NCI-H82 treated with DMSO at 0.1 percent for 48 hours (cell line): ENCODE results near the gene SDHAF4.
"Not testable (repeated sequence)": the region's sequence is repeated elsewhere in the genome, so short reads cannot be mapped to it uniquely, and the experiment has no call there.

Experiments
- DNase-seq: peaks from one replicate; lab custom pipeline; 2025; ENCODE audit not compliant: unreplicated experiment; lab: John Stamatoyannopoulos, UW

SDHAF4 gene

GRCh38 chr6:70566751-70567382, at the start of gene SDHAF4:
Gene SDHAF4, plus strand, starts transcription at chr6:70566930. Its CDS starts 11 bp downstream, at chr6:70566941.
- DNase-seq: peak; percentile 54

GRCh38 chr6:70518723-70519122, 48.0 kb upstream of the SDHAF4 start:
- DNase-seq: no peak

- DNase-seq: no peak
Measured at GRCh38 chr6:70520575-70520974, 46.2 kb upstream of the SDHAF4 start.

- DNase-seq: no peak
Measured at GRCh38 chr6:70524721-70525286, 41.9 kb upstream of the SDHAF4 start.

- no peak for DNase-seq
Measured at GRCh38 chr6:70527071-70527737, 39.5 kb upstream of the SDHAF4 start.

DNA sequence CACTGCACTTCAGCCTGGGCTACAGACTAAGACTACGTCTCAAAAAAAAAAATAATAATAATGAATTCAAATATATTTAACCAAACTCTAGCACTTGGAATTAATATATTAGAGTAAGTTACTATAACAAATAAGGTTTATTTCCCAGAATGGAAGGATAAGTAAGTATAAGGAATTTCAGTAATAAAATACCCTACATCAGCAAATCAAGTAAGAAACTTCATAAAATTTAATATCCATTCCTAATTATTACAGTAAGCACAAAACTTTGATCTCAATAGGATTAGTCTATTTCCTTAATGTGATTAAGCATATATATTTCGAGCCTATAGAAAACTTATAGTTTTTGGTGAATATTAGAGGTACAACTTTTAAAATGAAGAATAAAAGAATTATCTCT, 36.7 kb upstream of the SDHAF4 start:
- DNase-seq: no peak

DNA sequence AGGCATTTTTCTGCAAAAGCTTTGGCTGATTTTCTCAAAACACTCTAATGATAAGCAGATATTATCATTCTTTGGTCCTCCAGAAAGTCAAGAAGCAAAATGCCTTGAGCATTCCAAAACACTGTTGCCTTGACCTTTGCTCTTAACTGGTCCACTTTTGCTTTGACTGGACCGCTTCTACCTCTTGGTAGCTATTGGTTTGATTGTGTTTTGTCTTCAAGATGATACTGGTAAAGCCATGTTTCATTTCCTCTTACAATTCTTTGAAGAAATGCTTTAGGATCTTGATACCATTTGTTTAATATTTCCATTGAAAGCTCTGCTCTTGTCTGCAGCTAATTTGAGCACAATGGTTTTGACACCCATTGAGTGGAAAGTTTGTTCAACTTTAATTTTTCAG, 35.6 kb upstream of the SDHAF4 start:
- DNase-seq: no peak

DNA sequence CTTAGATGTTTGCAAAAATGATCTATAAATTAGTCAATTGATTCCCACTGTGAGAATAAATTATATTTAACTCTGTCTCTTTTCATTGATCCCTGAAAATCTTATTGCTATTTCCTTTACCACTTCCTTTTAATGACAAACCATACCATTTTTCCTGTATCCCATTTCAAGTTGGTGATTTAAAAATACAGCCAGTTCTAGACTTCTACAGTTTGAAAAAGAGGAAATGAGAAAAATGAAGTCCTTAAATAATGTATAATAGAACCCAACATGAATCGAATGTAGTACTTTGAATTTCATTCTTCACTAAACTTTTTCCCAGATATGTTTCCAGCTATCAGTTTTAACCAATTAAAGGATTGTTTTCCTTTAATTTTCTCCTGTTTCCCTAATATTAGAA, 29.5 kb upstream of the SDHAF4 start:
- DNase-seq: no peak

GRCh38 chr6:70538376-70538775, 28.4 kb upstream of the SDHAF4 start:
- no peak for DNase-seq

DNA sequence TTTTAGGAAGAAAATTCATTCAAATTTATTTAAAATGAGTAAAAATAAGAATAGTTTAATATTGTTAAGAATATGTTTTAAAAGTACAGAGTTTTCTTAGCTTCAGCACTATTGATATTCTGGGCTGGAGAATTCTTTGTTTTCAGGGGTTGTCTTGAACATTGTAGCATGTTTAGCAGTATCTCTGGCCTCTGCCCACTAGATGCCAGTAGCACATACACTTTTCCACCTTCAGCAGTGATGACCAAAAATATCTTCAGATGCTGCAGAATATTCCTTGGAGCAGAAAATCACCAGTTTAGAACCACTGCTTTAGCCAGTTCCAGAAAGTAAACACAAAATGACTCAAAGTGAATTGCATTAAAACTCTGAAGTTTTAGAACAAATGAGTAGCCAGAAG, 19.4 kb upstream of the SDHAF4 start:
- DNase-seq: no peak

- no peak for DNase-seq
Measured at GRCh38 chr6:70547905-70548304, 18.8 kb upstream of the SDHAF4 start.

DNA sequence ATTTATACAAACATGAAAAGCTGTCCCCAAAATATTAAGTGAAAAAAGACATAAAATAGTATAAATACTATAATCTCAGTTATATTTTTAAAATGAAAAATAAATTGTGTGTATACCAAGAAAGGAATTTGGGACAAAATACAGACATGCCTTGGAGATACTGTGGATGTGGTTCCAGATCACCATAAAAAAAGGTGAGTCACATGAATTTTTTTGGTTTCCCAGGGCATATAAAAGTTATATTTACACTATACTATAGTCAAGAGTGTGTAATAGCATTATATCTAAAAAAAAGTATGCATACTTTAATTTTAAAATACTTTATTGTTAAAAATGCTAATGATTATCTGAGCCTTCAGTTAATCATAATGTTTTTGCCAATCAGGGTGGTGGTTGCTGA, 17.4 kb upstream of the SDHAF4 start:
- DNase-seq: no peak

- no peak for DNase-seq
Measured at GRCh38 chr6:70551566-70551965, 15.2 kb upstream of the SDHAF4 start.

DNA sequence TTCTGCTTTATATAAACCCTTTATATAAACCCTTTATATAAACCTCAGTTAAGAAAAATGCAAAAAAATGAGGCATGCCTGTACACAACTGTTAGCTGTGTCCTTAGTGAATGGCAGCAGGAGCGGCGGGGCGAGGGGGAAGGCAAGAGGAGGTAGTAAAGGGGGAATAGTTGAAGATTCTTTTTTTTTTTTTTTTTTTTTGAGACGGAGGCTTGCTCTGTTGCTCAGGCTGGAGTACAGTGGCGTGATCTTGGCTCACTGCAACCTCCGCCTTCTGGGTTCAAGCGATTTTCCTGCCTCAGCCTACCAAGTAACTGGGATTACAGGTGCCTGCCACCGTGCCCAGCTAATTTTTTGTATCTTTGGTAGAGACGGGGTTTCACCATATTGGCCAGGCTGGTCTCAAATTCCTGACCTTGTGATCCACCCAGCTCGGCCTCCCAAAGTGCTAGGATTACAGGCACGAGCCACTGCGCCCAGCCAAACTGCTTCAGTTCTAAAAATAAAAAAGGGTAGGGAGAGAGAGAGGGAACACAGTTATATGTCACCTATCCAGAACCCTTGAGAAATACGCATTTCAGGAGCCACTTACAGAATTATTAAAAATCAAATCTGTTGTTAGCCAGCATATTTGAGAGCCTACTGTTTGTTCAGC, 14.3 kb upstream of the SDHAF4 start:
- DNase-seq: not testable (repeated sequence)

DNA sequence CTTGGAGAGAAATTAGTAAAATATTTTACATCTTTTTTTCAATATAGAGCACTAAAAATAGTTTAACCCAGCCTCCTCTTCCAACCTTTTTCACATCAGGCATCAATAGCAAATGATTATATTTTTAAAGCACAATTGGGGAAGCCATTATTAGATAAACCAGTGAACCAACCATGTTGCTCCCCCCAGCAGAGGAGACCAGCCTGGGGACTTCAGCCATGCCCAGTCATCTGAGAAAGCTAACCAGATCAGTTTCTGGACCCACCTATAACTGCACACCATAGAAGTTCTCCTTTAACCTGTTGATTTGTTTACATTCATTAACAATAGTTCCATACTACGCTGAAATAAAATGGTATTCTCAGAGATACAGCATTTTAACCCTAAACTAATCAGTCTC, 13.8 kb upstream of the SDHAF4 start:
- no peak for DNase-seq

DNA sequence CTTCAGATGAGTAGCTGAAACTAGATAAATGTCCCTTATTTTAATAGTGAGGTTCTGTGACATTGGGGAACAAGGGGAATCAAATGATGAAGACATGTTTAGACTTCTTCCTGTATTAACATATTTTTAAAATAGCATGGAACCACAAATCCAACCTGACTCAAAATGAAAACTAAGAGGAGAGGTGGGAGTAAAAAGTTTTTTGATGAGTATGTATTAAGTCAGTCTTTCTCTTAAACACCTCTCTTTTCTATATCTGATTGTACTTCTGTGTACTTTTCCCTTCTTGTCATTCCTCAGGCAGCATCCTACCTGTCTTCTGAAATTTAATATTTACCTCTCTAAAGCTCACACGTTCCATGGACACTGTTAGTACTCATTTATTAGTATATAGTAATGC, 8.7 kb upstream of the SDHAF4 start:
- DNase-seq: no peak

- DNase-seq: not testable (repeated sequence)
Measured at GRCh38 chr6:70562401-70562800, 4.3 kb upstream of the SDHAF4 start.

GRCh38 chr6:70563530-70563929, 3.2 kb upstream of the SDHAF4 start:
- no peak for DNase-seq

GRCh38 chr6:70574643-70575042, 7.9 kb downstream of the SDHAF4 start:
- no peak for DNase-seq

DNA sequence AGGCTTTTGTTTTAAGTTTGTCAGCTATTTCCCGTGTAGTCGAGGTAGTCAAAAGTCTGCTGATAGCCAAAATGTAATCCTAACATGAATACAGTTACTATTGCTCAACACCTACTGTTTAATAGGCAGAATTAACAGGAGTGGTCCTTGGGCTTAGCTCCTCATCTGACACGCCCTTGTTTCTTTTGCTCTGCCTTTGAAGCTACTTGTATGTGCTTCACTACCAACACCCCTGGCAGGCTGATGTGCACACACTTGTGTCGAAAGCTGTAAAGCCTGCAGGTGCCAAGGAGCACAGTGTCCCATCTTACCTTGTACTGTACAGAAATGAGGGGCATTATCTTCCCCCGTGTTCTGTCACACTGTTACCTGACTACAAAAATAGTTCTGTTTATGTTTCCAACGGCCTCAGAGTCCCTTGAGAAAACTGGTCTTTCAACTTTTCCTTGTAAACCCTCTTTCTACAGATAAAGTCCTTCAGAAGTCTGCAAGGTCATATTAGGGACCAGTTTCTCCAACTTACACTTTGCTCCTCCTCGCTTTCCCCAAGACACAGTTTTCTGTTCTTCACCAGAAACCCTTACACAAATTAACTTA, 9.3 kb downstream of the SDHAF4 start:
- DNase-seq: no peak

- no peak for DNase-seq
Measured at GRCh38 chr6:70586114-70586513, 19.4 kb downstream of the SDHAF4 start.

- DNase-seq: no peak
Measured at GRCh38 chr6:70590400-70590799, 23.7 kb downstream of the SDHAF4 start.
